ENCODE measurements around the gene APOC3.
"Not testable (repeated sequence)": the region's sequence is repeated elsewhere in the genome, so short reads cannot be mapped to it uniquely, and the experiment has no call there.

The APOC3 gene

GRCh38 chr11:116792144-116792868 is 37.4 kb upstream of the APOC3 start:
- no peak for DNase-seq (ENCODE audit: low read depth in 1 of 2, low spot score in 1 of 2)
- in situ Hi-C loops (cut with HindIII; ENCODE audit: low pct_unique_long_range_greater_than_20kb, low sequenced_read_pairs), result no loop called here
- TF ChIP-seq JUND (IDR thresholded peaks at IDR 0.05; ENCODE audit: low read depth), result no peak

DNA sequence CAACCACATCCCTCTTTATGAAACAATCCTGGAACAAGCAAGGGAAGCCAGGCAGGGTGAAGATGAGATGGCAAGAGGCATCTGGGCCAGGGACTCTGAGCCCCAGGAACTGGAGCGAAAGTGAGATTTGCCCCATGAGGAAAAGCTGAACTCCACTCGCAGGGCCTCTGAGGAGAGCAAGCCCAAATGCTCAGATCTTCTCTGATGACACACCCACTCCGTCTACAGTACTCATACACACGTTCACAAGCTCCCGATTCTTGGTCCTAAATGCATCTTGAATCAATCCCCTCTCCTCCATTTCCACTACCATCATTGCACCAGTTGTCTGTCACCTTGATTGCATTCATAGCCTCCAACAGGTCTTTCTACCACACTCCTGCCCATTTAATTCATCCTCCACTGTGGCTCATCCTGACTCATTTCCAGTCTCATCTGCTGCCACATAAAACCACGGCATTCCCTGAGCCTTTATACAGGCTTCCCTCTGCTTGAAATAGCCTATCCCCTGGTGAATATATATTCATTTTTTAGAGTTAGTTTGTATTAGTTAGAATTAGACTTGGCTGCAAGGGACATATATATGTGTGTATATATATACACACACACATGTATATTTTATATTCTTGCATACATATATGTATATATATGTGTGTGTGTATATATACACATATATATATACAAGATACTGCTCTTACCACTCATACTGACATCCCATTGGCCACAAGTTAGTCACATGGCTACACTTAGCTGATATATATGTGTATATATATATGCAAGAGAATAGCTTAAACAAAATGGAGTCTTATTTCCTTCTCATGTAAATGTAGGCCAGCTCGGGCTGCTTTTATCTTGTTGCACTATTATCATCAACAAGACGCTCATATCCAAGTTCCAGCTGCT is 36.6 kb upstream of the APOC3 start:
- in situ Hi-C loops (cut with HindIII; ENCODE audit: low pct_unique_long_range_greater_than_20kb, low sequenced_read_pairs), result no loop called here
- no peak for TF ChIP-seq JUND (IDR thresholded peaks at IDR 0.05; ENCODE audit: low read depth)
- no peak for DNase-seq (ENCODE audit: low read depth in 1 of 2, low spot score in 1 of 2)

GRCh38 chr11:116793772-116794097 is 36.0 kb upstream of the APOC3 start:
- in situ Hi-C loops (cut with HindIII; ENCODE audit: low pct_unique_long_range_greater_than_20kb, low sequenced_read_pairs), result no loop called here
- DNase-seq (ENCODE audit: low read depth in 1 of 2, low spot score in 1 of 2), result peak in 1 of 2 experiments; percentile 55
- no peak for TF ChIP-seq JUND (IDR thresholded peaks at IDR 0.05; ENCODE audit: low read depth)

- TF ChIP-seq JUND (IDR thresholded peaks at IDR 0.05; ENCODE audit: low read depth), result no peak
- no peak for DNase-seq (ENCODE audit: low read depth in 1 of 2, low spot score in 1 of 2)
- in situ Hi-C loops (cut with HindIII; ENCODE audit: low pct_unique_long_range_greater_than_20kb, low sequenced_read_pairs), result no loop called here
Measured at GRCh38 chr11:116794851-116795250, 34.9 kb upstream of the APOC3 start.

DNA sequence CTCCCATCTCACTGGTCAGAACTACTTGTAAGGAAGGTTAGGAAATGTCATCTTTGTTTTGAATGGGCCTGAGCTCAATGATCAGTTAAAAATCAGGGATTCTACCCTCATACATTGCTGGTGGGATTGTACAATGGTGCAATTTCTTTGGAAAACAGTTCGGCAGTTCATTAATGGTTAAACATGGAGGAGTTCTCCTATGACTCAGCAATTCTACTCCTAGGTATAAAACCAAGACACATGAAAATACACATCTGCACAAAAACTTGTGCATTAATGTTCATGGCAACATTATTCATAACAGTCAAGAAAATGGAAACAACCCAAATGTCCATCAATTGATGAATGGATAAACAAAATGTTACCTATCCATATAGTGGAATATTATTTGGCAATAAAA is 33.2 kb upstream of the APOC3 start:
- DNase-seq (ENCODE audit: low read depth in 1 of 2, low spot score in 1 of 2), result no peak
- TF ChIP-seq JUND (IDR thresholded peaks at IDR 0.05; ENCODE audit: low read depth), result no peak
- in situ Hi-C loops (cut with HindIII; ENCODE audit: low pct_unique_long_range_greater_than_20kb, low sequenced_read_pairs), result no loop called here

- no peak for TF ChIP-seq JUND (IDR thresholded peaks at IDR 0.05; ENCODE audit: low read depth)
- in situ Hi-C loops (cut with HindIII; ENCODE audit: low pct_unique_long_range_greater_than_20kb, low sequenced_read_pairs), result no loop called here
- no peak for DNase-seq (ENCODE audit: low read depth in 1 of 2, low spot score in 1 of 2)
Measured at GRCh38 chr11:116797816-116798215, 31.9 kb upstream of the APOC3 start.

DNA sequence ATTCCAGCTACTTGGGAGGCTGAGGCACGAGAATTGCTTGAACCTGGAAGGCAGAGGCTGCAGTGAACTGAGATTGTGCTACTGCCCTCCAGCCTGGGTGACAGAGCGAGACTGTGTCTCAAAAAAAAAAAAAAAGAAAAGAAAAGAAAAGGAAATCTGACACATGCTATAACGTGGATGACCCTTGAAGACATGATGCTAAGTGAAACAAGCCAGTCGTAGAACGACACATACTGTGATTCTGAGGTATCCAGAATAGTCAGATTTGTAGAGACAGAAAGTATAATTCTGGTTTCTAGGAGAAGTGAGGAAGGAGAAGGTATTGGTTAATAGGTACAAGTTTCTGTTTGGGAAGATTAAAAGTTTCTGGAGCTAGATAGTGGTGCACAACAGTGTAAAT is 31.3 kb upstream of the APOC3 start:
- TF ChIP-seq JUND (IDR thresholded peaks at IDR 0.05; ENCODE audit: low read depth), result no peak
- in situ Hi-C loops (cut with HindIII; ENCODE audit: low pct_unique_long_range_greater_than_20kb, low sequenced_read_pairs), result no loop called here
- DNase-seq (ENCODE audit: low read depth in 1 of 2, low spot score in 1 of 2), result no peak

- in situ Hi-C loops (cut with HindIII; ENCODE audit: low pct_unique_long_range_greater_than_20kb, low sequenced_read_pairs), result no loop called here
- DNase-seq (ENCODE audit: low read depth in 1 of 2, low spot score in 1 of 2), result no peak
- no peak for TF ChIP-seq JUND (IDR thresholded peaks at IDR 0.05; ENCODE audit: low read depth)
Measured at GRCh38 chr11:116800610-116801009, 29.1 kb upstream of the APOC3 start.

DNA sequence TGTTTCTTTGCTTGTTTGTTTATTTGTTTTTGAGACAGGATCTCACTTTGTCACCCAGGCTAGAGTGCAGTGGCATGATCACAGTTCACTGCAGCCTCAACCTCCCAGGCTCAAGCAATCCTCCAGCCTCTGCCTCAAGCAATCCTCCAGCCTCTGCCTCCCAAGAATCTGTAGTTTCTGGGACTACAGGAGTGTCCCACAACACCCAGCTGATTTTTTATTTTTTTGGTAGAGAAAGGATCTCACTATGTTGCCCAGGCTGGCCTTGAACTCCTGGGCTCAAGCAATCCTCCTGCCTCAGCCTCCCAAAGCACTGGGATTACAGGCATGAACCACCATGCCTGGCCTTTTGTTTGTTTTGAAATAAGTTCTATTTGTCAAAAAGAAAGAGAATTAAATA is 28.0 kb upstream of the APOC3 start:
- DNase-seq (ENCODE audit: low read depth in 1 of 2, low spot score in 1 of 2); in situ Hi-C loops (cut with HindIII; ENCODE audit: low pct_unique_long_range_greater_than_20kb, low sequenced_read_pairs): not testable (repeated sequence)

DNA sequence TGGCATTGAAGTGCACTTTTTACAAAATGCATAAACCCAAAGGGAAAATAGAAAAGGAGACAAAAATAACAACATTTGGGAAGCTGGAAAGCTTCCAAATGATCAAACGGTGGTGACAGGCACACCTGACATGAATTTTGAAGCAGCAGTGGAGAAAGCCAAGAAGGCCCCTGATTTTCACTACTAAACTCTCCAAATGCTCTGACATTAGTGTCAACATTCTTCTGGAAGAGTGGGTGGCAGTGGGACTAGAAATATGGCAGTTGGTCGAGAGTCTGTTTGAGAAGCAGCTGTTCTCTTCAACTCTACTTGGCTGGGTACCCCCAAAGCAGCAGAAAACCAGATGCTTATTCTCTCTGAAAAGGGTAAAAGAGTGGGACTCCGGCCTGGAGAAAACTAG is 25.7 kb upstream of the APOC3 start:
- in situ Hi-C loops (cut with HindIII; ENCODE audit: low pct_unique_long_range_greater_than_20kb, low sequenced_read_pairs), result no loop called here
- TF ChIP-seq JUND (IDR thresholded peaks at IDR 0.05; ENCODE audit: low read depth), result no peak
- no peak for DNase-seq (ENCODE audit: low read depth in 1 of 2, low spot score in 1 of 2)

DNA sequence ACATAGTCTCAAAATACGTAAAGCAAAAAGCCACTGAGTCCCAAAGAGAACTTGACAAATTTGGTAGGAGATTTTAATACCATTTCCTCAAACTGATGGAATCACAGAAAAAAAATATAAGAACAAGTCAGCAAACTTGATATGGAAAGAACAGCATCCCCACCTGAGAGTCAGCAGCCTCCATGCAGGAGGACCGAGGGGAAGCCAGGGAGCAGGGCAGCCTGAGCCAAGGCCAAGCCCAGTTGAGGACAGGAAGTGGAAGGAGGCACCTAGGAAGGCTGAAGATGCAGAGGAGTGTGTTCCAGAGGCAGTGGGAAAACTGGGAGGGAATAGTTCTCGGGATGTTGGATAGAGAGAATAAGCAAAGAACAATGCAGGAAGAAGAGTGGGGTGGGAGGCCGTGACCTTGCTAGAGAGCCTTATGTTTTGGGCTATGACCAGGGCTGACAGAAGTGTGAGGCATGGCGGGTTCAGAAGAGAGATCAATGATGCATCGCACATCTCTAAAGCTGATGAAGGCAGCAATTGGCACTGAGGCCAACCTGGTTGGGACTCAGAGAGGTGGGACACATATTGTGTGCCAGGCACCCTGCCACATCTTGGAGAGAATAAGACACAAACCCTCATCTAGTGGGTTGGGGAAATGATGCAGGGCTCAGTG is 22.0 kb upstream of the APOC3 start:
- no peak for TF ChIP-seq JUND (IDR thresholded peaks at IDR 0.05; ENCODE audit: low read depth)

DNA sequence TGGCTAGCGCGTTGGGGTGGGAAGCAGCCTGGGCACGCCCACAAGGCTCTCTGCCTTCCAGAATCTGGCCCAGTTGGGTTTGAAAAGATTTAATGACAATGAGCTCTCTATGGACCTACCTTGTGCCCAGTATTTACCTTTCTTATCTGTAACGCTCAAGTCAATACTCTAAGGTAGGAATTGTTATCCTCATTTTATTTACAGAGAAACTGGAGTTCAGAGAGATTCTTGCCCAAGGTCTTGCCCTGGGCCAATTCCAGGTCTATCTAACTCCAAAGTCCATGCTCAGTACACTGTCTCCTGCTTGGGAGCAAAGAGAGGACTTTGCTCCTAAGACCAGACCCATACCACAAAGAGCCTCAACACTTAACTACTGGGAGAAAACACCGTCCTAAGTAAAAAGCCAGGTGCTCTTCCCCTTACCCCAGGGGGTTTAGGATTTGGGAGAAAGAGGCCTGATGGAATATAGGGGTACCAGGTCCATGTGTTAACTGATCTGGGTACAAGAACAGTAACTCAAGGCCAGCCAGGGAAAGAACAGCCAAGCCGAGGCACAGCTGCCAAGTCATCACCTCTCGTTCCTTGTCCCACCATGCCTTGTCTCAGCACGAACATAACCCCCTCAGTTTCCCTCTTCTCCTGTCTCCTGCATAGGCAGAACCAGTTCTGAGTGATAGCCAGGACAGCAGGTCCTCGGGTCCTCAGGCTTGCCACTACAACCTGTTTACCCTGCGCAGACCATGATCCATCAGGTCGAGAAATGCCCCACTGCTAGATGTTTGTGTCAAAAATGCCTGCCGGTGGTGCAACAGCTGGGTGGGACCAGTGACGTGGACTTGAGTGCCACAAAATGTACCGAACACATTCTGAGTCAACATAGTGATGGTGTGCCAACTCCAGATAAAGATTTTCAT is 21.2 kb upstream of the APOC3 start:
- in situ Hi-C loops (cut with HindIII; ENCODE audit: low pct_unique_long_range_greater_than_20kb, low sequenced_read_pairs), result no loop called here
- TF ChIP-seq JUND (IDR thresholded peaks at IDR 0.05; ENCODE audit: low read depth), result no peak
- DNase-seq (ENCODE audit: low read depth in 1 of 2, low spot score in 1 of 2), result no peak

More for the DNA sequence above, 22.0 kb upstream of the APOC3 start:
- in situ Hi-C loops (cut with HindIII; ENCODE audit: low pct_unique_long_range_greater_than_20kb, low sequenced_read_pairs), result no loop called here
- no peak for DNase-seq (ENCODE audit: low read depth in 1 of 2, low spot score in 1 of 2)

All from T47D (cell line).